HEK293 (cell line): ENCODE data around the gene NUBPL.

ENCODE experiments used
- GLIS2 ChIP-seq: fragments of 450-650 bp; formaldehyde crosslinking; IDR thresholded peaks from 2 replicates; pipeline ENCODE4 v1.5.1; 2016; ENCODE audit warnings: missing biosample characterization, missing genetic modification characterization
- ZNF121 ChIP-seq: fragments of 450-650 bp; formaldehyde crosslinking; IDR thresholded peaks from 2 replicates; pipeline ENCODE4 v1.5.1; 2016; ENCODE audit warnings: missing biosample characterization, missing genetic modification characterization
- ZNF274 ChIP-seq, 2 experiments: fragments of 200-500 bp in 1 of 2; fragments of 450-650 bp in 1 of 2; sonication (Bioruptor generic) in 1 of 2; formaldehyde crosslinking in 1 of 2; IDR thresholded peaks; 2 replicates each; pipeline versions ENCODE4 v1.5.1 to v1.6.1; 2014 to 2016; ENCODE audit warnings: borderline replicate concordance in 1 of 2, inconsistent platforms in 1 of 2, low read length in 1 of 2, missing biosample characterization in 1 of 2, missing genetic modification characterization in 1 of 2
- ZNF292 ChIP-seq: fragments of 450-650 bp; formaldehyde crosslinking; IDR thresholded peaks from 2 replicates; pipeline ENCODE4 v1.5.1; 2016; ENCODE audit warnings: low read depth, missing biosample characterization, missing genetic modification characterization, borderline replicate concordance
- ZNF404 ChIP-seq: fragments of 450-650 bp; formaldehyde crosslinking; IDR thresholded peaks from 2 replicates; pipeline ENCODE4 v1.5.1; 2017; ENCODE audit warnings: missing biosample characterization, missing genetic modification characterization
- ZNF571 ChIP-seq: fragments of 450-650 bp; formaldehyde crosslinking; IDR thresholded peaks from 2 replicates; pipeline ENCODE4 v1.5.0; 2017; ENCODE audit warnings: missing biosample characterization, missing genetic modification characterization
- ZNF777 ChIP-seq: fragments of 450-650 bp; formaldehyde crosslinking; IDR thresholded peaks from 2 replicates; pipeline ENCODE4 v1.5.1; 2017; ENCODE audit warnings: missing biosample characterization, missing genetic modification characterization, borderline replicate concordance
- TF ChIP-seq, protein P1 (sequence below): fragments of 450-650 bp; formaldehyde crosslinking; IDR thresholded peaks from 2 replicates; pipeline ENCODE4 v1.5.1; 2016; ENCODE audit warnings: missing biosample characterization, missing genetic modification characterization
- TF ChIP-seq, protein P2 (sequence below): fragments of 450-650 bp; formaldehyde crosslinking; IDR thresholded peaks from 2 replicates; pipeline ENCODE4 v1.5.1; 2016; ENCODE audit warnings: missing biosample characterization, missing genetic modification characterization

DNA sequence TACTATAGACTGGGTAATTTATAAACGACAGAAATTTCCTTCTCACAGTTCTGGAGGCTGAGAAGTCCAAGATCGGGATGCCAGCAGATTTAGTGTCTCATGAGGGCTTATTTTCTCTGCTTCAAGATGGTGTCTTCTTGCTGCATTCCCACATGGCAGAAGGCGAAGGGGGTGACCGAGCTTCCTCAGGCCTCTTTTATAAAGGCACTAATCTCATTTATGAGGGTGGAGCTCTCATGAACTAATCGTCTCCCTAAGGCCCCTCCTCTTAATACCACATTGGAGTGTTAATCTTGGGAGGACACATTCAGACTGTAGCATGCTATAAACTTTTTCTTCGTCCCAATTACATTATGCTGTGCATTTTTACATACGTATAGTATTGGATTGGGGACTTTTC is 315.5 kb downstream of the NUBPL start:
- TF ChIP-seq ZNF292 (no peak), ZNF121 (tag by site-specific recombination) (no peak), ZNF274 (IDR thresholded peaks at IDR 0.05; ENCODE audit: low read length) (no peak), ZNF274 (tag by site-specific recombination; IDR thresholded peaks at IDR 0.05; ENCODE audit: borderline replicate concordance) (no peak), ZNF571 (tag by site-specific recombination) (no peak), ZNF404 (tag by site-specific recombination) (no peak), GLIS2 (tag by site-specific recombination) (no peak), ZNF777 (tag by site-specific recombination) (no peak)
- TF ChIP-seq, protein P1, sequence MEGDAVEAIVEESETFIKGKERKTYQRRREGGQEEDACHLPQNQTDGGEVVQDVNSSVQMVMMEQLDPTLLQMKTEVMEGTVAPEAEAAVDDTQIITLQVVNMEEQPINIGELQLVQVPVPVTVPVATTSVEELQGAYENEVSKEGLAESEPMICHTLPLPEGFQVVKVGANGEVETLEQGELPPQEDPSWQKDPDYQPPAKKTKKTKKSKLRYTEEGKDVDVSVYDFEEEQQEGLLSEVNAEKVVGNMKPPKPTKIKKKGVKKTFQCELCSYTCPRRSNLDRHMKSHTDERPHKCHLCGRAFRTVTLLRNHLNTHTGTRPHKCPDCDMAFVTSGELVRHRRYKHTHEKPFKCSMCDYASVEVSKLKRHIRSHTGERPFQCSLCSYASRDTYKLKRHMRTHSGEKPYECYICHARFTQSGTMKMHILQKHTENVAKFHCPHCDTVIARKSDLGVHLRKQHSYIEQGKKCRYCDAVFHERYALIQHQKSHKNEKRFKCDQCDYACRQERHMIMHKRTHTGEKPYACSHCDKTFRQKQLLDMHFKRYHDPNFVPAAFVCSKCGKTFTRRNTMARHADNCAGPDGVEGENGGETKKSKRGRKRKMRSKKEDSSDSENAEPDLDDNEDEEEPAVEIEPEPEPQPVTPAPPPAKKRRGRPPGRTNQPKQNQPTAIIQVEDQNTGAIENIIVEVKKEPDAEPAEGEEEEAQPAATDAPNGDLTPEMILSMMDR, result no peak
- TF ChIP-seq, protein P2, sequence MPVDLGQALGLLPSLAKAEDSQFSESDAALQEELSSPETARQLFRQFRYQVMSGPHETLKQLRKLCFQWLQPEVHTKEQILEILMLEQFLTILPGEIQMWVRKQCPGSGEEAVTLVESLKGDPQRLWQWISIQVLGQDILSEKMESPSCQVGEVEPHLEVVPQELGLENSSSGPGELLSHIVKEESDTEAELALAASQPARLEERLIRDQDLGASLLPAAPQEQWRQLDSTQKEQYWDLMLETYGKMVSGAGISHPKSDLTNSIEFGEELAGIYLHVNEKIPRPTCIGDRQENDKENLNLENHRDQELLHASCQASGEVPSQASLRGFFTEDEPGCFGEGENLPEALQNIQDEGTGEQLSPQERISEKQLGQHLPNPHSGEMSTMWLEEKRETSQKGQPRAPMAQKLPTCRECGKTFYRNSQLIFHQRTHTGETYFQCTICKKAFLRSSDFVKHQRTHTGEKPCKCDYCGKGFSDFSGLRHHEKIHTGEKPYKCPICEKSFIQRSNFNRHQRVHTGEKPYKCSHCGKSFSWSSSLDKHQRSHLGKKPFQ, result no peak
